ENCODE data around the gene TNPO2.
A peak's percentile ranks its signal among the peaks of the same experiment; 100 is the strongest.

The TNPO2 gene

GRCh38 chr19:12676928-12677327 is 46.8 kb downstream of the TNPO2 start:
- in situ Hi-C loops (cut with MboI; ENCODE audit: low sequenced_read_pairs, unreplicated experiment): loop anchor here (10.0 kb wide), 1 partner anchor 102 kb away; no protein-coding TSS in a partner anchor
- TF ChIP-seq CTCF (IDR thresholded peaks at IDR 0.05; ENCODE audit: borderline replicate concordance, control extremely low read depth, extremely low read depth, insufficient read depth, missing control alignments): no peak
- DNase-seq (ENCODE audit: low spot score): no peak

- in situ Hi-C loops (cut with MboI; ENCODE audit: low sequenced_read_pairs, unreplicated experiment): loop anchor here (10.0 kb wide), 1 partner anchor 102 kb away; no protein-coding TSS in a partner anchor
Measured at GRCh38 chr19:12676384-12676792, 47.3 kb downstream of the TNPO2 start.

GRCh38 chr19:12675940-12676339 is 47.8 kb downstream of the TNPO2 start:
- TF ChIP-seq CTCF (IDR thresholded peaks at IDR 0.05; ENCODE audit: borderline replicate concordance, control extremely low read depth, extremely low read depth, insufficient read depth, missing control alignments): no peak
- in situ Hi-C loops (cut with MboI; ENCODE audit: low sequenced_read_pairs, unreplicated experiment): loop anchor here (10.0 kb wide), 1 partner anchor 101 kb away; no protein-coding TSS in a partner anchor
- no peak for DNase-seq (ENCODE audit: low spot score)

More at GRCh38 chr19:12676384-12676792, 47.3 kb downstream of the TNPO2 start:
- TF ChIP-seq CTCF (IDR thresholded peaks at IDR 0.05; ENCODE audit: borderline replicate concordance, control extremely low read depth, extremely low read depth, insufficient read depth, missing control alignments): peak; percentile 86
- peak; percentile 87 for DNase-seq (ENCODE audit: low spot score)

GRCh38 chr19:12675399-12675798 is 48.3 kb downstream of the TNPO2 start:
- TF ChIP-seq CTCF (IDR thresholded peaks at IDR 0.05; ENCODE audit: borderline replicate concordance, control extremely low read depth, extremely low read depth, insufficient read depth, missing control alignments): no peak
- in situ Hi-C loops (cut with MboI; ENCODE audit: low sequenced_read_pairs, unreplicated experiment): loop anchor here (10.0 kb wide), 1 partner anchor 101 kb away; no protein-coding TSS in a partner anchor

GRCh38 chr19:12672744-12673143 is 51.0 kb downstream of the TNPO2 start:
- in situ Hi-C loops (cut with MboI; ENCODE audit: low sequenced_read_pairs, unreplicated experiment): loop anchor here (10.0 kb wide), 1 partner anchor 98 kb away; no protein-coding TSS in a partner anchor
- DNase-seq (ENCODE audit: low spot score): no peak
- no peak for TF ChIP-seq CTCF (IDR thresholded peaks at IDR 0.05; ENCODE audit: borderline replicate concordance, control extremely low read depth, extremely low read depth, insufficient read depth, missing control alignments)

More at GRCh38 chr19:12675399-12675798, 48.3 kb downstream of the TNPO2 start:
- no peak for DNase-seq (ENCODE audit: low spot score)

- no peak for DNase-seq (ENCODE audit: low spot score)
- no peak for TF ChIP-seq CTCF (IDR thresholded peaks at IDR 0.05; ENCODE audit: borderline replicate concordance, control extremely low read depth, extremely low read depth, insufficient read depth, missing control alignments)
- in situ Hi-C loops (cut with MboI; ENCODE audit: low sequenced_read_pairs, unreplicated experiment): loop anchor here (10.0 kb wide), 1 partner anchor 96 kb away; no protein-coding TSS in a partner anchor
Measured at GRCh38 chr19:12670159-12670928, 53.4 kb downstream of the TNPO2 start.

Data from GM13976 (cell line).